NCI-H128 (cell line): Measurements from ENCODE around the gene CRYBB3.
"Not testable (repeated sequence)": the region's sequence is repeated elsewhere in the genome, so short reads cannot be mapped to it uniquely, and the experiment has no call there.

ENCODE experiments used
- DNase-seq: peaks from one replicate; lab custom pipeline; 2025; ENCODE audit not compliant: unreplicated experiment; lab: John Stamatoyannopoulos, UW

The CRYBB3 gene

DNA sequence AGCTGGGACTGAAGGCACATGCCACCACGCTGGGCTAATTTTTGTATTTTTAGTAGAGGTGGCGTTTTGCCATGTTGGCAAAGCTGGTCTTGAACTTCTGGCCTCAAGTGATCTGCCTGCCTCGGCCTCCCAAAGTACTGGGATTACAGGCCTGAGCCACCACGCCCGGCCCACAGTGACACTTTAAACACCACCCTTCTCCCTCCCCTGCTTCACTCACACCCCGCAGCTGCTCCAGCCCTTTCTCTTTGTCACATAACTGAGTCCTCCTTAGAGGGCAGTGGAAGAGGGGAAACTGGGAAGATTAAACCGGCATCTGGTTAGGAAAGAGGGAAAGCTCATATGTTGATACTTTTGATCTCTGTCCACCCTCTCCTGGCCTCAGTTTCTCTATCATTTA, 4.9 kb downstream of the CRYBB3 start:
- not testable (repeated sequence) for DNase-seq

DNA sequence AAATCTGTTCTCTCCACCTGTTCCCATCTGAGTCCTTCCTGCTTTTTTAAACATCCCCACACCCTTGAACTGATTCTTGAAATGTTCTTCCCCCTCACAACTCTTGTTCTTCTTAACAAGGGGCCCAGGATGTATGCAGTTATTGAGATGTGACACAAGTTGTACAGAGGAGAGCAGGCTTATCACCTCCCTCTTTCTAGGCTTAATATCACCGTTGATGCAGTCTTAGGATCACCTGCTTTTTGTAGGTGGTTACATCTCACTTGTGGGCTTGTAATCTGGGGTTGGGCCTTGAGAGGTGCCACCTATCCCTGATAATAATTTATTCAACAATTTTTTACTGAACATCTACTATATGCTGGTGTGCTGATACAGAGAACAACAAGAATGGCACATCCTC, 6.2 kb downstream of the CRYBB3 start:
- DNase-seq, result no peak

DNA sequence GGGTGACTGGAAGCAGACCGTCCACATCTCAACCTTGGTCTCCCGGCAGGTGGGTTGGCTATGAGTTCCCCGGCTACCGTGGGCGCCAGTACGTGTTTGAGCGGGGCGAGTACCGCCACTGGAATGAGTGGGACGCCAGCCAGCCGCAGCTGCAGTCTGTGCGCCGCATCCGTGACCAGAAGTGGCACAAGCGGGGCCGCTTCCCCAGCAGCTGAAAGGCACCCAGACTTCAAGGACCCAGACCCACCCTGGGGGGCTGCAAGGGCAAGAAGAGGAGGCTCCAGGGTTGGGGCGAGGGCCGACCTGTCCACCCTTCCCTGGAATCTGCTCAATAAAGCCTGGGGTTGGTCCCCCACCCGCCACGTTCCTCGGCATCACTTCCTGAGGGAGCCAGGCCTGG, 7.3 kb downstream of the CRYBB3 start:
- no peak for DNase-seq

DNA sequence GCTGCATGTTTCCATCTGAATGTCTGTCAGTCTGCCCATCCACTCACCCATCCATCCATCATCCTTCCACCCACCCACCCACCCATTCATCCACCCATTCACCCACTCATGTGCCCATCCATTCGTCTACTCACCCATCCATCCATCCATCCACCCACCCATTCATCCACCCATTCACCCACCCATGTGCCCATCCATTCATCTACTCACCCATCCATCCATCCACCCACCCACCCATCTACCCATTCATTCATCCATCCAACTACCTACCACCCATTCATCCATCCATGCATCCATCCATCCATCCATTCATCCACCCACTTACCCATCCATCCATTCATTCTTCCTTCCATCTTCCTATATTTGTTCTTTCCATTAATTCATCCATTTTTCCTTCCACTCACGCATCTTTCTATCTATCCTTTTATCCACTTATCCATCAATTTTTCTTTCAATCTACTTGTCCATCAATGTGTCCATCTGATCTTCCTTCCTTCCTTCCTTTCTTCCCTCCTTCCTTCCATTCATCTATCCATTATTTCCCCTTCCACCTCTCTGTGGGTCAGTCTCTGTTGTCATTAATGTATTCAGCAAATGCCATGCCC, 8.0 kb downstream of the CRYBB3 start:
- DNase-seq, result no peak

DNA sequence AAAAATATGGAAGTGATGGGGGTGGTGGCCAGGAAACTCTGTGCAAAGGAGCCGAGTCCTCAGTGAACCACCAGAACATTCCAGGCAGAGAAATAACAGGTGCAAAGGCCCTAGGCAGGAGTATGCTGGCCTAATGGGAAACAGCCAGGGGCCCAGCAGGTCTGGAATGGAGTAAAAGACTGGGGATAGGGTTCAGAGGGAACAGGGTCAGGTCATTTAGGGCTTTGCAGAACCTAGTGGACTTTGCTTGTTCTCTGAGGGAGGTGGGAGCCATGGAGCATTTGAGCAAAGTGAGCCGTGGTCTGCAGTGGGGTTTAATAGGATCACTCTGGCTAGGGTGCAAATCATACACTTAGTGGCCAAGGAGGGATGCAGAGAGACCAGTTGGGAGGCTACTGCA, 8.7 kb downstream of the CRYBB3 start:
- no peak for DNase-seq

DNA sequence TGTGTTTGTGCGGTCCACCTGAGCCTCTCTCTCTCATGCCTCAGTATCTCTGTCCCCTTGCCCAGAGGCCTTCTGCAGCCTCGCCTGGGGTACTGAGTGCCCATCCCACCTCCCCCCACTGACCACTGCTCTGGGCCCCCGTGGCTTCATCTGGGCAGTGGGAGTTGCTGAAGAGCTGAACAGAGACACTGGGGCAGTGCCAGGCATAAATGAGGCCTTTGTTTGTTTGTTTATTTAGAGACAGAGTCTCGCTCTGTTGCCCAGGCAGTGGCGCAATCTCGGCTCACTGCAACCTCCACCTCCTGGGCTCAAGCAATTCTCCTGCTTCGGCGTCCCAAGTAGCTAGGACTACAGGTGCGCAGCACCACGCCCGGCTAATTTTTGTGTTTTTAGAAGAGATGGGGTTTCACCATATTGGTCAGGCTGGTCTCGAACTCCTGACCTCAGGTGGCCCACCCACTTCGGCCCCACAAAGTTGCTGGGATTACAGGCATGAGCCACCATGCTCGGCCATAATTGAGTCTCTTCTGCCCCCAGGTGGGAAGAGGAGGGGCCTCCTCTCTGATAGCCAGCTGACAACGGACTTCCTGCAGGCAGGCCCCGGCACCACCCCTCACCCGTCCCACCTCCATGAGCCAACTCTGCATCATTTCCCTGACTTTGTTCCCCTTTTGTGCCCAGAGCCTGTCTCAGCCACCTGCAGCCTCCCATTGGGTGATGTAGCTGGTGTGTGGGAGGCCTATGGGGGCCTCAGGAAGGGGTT, 9.3 kb downstream of the CRYBB3 start:
- DNase-seq, result no peak

DNA sequence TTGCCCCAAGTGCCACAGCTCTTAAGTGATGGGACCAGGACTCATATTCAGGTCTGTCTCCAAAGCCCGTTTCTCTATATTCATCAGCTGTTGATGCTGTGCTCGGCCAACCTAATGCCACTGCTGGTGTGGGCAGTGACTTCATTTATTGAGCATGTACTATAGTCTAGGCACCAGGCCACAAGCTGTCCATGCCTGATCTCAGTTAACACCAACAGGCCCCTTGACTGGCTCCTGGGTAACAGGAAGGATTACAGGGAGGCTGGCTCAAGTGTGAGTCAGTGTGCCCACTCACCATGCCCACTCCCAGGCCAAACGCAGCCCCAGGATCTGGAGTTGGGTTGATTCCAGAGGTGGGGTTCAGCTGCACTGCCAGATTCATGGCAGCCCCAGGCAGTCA, 11.1 kb downstream of the CRYBB3 start:
- no peak for DNase-seq

DNA sequence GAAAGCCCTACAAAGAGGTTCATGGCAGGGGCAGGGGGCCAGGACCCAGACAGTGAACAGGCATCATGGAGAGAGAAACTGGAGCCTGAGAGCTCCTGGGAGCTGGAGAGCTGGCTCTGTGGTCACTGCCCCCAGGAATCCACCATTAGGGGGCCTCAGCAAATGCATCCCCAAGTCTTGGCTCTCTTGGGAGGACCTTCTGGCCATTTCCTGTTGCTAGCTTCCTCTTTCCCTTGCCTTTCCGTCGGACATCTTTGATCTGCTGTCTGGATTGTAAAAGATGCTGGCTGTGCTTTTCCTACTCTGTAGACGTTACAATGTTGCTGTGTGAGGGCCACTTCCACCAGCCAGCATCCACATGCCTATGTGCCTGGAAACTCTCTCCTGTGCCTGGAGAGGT, 12.7 kb downstream of the CRYBB3 start:
- DNase-seq, result no peak

DNA sequence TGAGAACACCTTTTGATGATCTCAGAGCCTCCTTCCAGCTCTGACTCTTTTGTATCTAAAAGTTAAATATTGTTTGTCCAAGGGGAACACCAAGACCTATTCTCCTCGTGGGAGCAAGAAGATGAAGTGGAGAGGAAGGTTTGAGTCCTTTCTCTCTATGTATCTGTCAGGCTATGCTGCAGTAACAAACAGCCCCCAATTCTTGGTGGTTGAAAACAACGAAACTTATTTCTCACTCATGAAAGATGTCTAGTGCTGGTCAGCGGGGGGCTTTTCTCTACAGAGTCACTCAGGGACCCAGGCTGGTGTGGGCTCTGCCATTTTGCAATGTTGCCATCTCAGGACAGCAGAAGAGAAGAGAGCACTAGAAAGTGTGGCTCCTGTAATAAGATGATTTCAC, 13.6 kb downstream of the CRYBB3 start:
- DNase-seq, result no peak

DNA sequence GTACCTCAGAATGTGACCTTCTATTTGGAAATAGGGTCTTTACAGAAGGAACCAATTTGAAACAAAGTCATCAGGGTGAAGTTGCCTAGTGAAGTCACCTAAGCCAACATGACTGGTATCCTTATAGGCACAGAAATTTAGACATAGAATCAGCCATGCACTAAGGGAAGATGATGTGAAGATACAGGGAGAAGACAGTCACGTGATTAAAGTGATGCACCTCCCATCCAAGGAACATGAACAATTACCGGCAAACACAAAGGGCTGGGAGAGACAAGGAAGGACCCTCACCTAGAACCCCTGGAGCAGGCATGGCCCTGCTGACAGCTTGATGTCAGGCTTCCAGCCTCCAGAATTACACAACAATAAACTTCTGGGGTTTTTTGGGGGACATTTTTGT, 16.6 kb downstream of the CRYBB3 start:
- no peak for DNase-seq

DNA sequence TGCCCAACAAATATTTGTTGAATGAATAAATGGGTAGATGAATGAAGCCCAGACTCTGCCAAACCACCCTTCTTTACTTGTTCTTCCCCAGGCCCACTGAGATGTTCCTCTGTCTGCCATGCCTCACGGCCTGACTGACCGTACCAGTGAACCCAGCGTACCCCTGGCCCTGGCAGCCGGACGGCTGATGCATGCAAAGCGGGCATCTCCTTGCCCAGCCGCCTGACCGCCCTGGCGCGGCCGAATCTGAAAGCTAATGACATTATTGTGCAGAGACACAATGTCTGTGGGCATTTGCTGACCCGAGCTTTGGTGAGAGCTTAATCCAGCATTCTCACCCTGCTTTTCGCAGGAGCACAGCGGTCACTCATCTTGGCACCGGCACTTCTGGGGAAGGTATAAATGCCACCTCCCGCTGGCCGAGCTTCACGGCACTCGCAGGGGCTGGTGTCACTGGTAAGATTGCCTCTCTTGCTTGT, 19.6 kb downstream of the CRYBB3 start, which contains the start of gene CRYBB2:
TSS of gene CRYBB2 (plus strand) at position 429 of the 479 bp plus-strand sequence. CDS start 1,791 bp downstream, outside the sequence.
- DNase-seq, result no peak

DNA sequence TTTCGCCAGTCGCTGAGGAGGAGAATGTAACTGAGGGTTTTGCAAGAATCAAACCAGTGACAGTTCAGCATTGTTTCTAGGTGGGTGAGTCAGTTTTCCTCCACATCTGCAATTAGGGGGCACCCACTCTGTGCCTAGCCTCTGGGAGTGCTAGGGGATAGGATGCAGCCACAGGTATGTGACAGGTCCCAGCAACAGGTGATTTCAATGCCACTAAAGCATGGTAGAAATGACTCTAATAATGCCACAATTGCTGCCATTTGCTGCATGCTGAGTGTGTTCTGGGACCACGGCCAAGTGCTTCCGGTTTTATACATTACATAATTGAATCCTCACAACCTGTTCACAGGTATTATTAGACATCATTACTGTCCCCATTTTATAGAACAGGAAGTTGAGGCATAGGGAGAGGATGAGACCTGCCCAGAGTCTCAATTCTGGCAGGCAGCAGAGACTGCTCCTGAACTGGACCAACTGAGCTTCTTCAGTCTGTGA, 20.3 kb downstream of the CRYBB3 start:
- DNase-seq, result no peak

DNA sequence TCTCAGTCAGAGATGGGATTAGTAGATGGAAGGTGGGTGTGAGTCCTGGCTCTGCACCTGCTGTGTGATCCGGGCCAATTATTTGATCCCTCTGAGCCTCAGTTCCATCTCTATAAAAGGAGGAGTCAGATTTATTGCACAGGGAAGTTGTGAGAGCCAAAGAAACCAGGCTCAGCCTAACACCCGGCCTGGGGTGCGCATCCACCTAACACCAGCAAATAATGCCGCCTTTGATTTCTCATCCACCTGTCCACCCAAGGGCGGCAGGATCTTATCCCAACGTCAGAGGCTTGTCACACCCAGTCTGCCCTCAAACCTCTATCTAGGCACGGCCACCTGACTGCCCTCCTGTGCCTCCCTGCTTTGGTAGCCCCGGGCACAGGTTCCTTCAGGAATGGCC, 22.1 kb downstream of the CRYBB3 start:
- DNase-seq, result no peak

DNA sequence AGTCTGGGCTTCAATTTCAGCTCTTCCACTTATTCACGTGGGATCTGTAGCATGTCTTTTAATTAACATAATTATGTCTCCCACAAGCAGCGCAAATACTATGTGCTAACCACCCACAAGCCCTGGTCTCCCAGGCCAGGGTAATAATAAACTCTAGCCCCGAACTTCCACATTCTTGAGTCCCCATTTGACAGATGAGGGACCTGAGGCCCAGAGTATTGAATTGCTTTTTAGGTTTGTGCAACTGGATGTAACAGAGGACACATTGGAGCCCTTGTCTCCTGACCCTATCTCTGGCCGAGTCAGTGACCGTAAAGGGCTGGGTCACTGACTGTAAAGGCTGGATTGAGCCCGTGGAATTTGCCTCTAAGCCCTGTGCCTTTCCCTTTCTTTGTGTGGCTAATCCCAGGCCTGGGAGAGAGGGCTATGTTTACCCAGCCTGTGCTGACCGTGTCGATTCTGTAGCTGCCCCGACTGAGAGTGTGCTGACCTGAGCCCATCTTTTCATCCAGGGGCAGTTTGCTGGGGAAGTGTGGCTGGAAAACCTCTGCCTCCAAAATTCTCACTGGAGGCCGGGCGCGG, 23.7 kb downstream of the CRYBB3 start:
- DNase-seq, result no peak

DNA sequence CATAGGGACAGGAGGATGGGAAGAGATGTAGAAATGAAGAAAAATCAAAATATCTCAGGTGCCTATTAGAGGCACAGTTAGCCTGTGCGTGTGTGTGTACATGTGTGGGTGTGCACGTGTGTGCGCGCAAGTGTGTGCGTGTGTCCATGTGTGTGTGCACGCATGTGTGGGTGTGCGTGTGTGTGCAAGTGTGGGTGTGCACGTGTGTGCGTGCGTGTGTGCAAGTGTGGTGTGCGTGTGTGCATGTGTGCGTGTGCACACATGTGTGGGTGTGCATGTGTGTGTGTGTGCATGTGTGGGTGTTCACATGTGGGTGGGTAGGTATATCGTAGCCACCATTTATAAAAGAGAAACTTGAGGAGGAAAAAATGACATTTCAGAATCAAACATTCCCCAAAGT, 29.2 kb downstream of the CRYBB3 start:
- DNase-seq, result no peak

DNA sequence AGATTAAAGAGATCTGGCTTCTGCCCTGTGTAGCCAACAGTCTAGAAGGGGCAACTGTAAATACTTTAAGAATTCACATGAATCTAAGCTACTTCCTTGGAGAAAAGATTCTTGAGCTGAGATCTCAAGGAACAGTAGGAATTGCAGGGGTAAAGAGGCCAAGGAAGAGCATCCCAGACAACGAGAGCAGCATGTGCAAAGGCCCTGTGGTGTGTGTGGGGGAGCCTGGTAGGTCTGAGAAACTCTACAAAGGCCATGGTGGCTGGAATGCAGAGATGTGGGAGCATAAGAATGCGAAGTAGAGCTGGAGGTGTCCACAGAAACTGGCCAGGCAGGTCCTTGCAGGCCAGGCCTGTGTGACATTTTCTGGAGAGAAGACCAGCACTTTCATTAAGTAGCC, 31.1 kb downstream of the CRYBB3 start:
- DNase-seq, result not testable (repeated sequence)

DNA sequence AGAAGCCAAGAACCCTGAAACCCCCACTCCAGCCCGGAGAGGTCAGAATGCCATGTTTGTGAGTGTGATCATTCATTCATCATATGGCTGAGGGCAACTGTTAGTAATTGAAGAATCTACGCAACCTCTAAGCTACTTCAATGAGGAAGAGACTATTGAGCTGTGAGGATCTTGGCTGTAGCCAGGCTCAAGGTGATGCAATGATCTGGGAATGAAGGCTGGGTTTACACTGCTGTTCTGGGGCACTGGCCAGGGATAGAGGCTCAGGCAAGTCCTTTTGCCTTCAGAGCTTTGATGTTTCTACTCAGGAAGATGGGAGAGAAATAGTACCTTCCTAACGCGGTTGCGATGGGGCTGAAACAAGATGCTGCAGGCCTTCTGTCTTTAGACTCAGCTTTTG, 32.6 kb downstream of the CRYBB3 start:
- no peak for DNase-seq

DNA sequence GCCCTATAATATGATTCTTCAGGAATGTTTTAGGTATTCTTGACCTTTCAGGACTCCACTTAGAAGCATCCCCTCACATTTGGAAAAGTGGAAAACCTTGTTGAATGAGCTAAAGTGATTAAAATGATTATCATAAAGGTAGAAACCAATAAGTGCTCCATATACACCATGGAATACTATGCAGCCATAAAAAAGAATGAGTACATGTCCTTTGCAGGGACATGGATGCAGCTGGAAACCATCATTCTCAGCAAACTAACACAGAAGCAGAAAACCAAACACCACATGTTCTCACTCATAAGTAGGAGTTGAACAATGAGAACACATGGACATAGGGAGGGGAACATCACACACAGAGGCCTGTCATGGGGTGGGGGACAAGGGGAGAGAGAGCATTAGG, 34.0 kb downstream of the CRYBB3 start:
- not testable (repeated sequence) for DNase-seq

DNA sequence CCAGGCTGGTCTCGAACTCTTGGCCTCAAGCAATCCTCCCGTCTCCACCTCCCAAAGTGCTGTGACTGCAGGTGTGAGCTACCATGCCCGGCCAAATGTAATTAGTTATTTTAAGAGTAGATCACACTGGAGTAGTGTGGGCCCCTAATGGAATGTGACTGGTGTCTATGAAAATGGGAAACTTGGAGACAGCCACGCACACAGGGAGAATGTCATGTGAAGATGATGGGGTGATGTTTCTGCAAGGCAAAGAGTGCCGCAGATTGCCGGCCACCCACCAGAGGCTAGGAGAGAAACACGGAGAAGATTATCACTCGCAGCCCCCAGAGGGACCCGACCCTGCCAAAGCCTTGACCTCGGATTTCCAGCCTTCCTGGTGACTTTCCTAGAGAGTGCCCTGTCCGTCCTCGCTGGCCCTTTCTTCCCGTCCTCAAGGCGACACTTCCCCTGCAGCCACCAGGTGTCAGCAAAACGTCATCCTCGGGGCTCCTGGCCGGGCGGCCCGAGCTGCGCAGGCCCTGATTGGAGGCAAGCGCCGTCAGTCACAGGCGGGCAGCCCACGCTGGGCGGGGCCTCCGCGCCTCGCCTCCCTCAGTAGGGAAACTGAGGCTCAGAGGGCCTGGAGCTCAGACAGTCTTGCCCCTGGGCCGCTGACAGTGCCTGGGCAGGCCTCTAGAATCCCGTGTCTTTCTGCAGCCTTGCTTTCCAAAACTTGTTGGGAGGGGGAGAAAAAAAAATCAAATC, 36.1 kb downstream of the CRYBB3 start:
- peak; percentile 53 for DNase-seq

DNA sequence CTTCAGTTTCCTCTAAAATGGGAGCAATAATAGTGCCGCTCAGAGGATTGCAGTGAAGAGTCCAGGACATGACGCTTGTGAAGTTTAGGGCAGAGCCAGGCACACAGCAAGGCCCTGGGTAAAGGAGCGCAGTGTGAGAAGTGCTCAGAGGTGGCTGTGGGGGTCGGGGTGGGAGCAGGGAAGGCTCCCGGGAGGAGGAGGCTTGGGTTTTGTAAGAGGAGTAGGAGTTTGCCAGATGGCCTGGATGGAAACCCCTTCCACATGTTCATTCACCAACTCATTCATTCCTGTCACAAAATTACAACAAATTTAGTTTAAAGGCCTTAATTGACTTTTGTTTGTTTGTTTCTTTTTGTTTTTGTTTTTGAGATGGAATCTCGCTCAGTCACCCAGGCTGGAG, 36.8 kb downstream of the CRYBB3 start:
- no peak for DNase-seq

DNA sequence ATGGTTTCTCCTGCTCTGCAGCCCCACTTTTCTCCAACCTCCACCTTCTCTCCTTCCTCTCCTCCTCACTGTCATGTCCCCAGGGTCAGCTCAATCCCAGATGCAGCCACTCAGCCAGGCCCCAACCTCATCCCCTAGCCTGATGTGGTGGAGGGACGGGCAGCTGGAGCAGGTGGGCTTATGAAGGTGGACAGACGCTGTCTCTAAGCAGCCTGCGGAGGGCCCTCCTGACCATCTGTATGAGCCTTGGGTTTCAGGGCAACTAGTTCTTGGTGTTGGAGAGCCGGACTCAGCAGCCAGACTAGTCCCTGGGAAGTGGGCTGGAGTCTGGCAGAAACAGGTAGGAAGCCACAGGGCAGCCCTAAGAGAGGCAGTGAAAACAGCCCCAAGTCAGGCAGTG, 37.8 kb downstream of the CRYBB3 start:
- DNase-seq, result no peak
